ENCODE measurements around the gene RANBP17. TPM values are rescaled to one million over a fixed set of nuclear protein-coding genes. Genes with fewer than 3 reads are reported as not detected.

The RANBP17 gene
- total RNA-seq, 1 donor from 2014 or later: 49.7 TPM

- Histone ChIP-seq H3K4me3 (no peak overlapping the region), H4K20me1 (ENCODE audit: low read depth) (peaks cover 100% of the 10 kb centered on the region), H3K4me2 (no peak overlapping the region), H3K36me3 (no peaks in the 10 kb centered on the region), H3K9ac (no peak overlapping the region), H3K79me2 (ENCODE audit: low read depth) (no peaks in the 10 kb centered on the region), H3K27me3 (peaks cover 100% of the 10 kb centered on the region), H3F3A (ENCODE audit: low read depth) (peaks cover 29% of the 10 kb centered on the region), H3K9me3 (ENCODE audit: low read depth) (no peaks in the 10 kb centered on the region), H3K4me1 (peaks cover 24% of the 10 kb centered on the region), H2AFZ (replicated peaks) (no peak overlapping the region), H3K27ac (no peak overlapping the region)
- Mint-ChIP-seq H3K4me1 (peaks cover 20% of the 10 kb centered on the region), H3K36me3 (no peaks in the 10 kb centered on the region), H3K9me3 (peaks cover 3% of the 10 kb centered on the region), H3K27ac (no peak overlapping the region), H3K27me3 (ENCODE audit: insufficient read depth, low read depth) (peaks cover 80% of the 10 kb centered on the region), H3K4me3 (peak overlapping the region; percentile 66)
- TF ChIP-seq EZH2phosphoT487 (IDR thresholded peaks at IDR 0.05): peak; percentile 95
- peak; percentile 96 for TF ChIP-seq EZH2 (IDR thresholded peaks at IDR 0.05)
- TF ChIP-seq CTCF (IDR thresholded peaks at IDR 0.05): no peak
- DNase-seq (ENCODE audit: low spot score): peak; percentile 12
These were observed 451.8 kb downstream of the RANBP17 start for GRCh38 chr5:171313481-171314206.

GRCh38 chr5:171314728-171315385 lies 453.0 kb downstream of the RANBP17 start:
- peaks cover 100% of the 10 kb centered on the region for H3K27me3 ChIP-seq
- H3K4me3 ChIP-seq: no peak overlapping the region
- Mint-ChIP-seq H3K9me3 (peaks cover 3% of the 10 kb centered on the region), H3K27ac (no peak overlapping the region), H3K27me3 (ENCODE audit: insufficient read depth, low read depth) (peaks cover 82% of the 10 kb centered on the region), H3K4me1 (peaks cover 16% of the 10 kb centered on the region), H3K36me3 (no peaks in the 10 kb centered on the region), H3K4me3 (no peak overlapping the region)
- peaks cover 34% of the 10 kb centered on the region for H3F3A ChIP-seq (ENCODE audit: low read depth)
- H3K79me2 ChIP-seq (ENCODE audit: low read depth): no peaks in the 10 kb centered on the region
- no peak overlapping the region for H3K27ac ChIP-seq
- peaks cover 24% of the 10 kb centered on the region for H3K4me1 ChIP-seq
- no peak overlapping the region for H3K9ac ChIP-seq
- no peak overlapping the region for H3K4me2 ChIP-seq
- TF ChIP-seq EZH2 (IDR thresholded peaks at IDR 0.05) (peak; percentile 52), EZH2phosphoT487 (IDR thresholded peaks at IDR 0.05) (peak; percentile 68), CTCF (IDR thresholded peaks at IDR 0.05) (no peak)
- H3K36me3 ChIP-seq: no peaks in the 10 kb centered on the region
- peaks cover 94% of the 10 kb centered on the region for H4K20me1 ChIP-seq (ENCODE audit: low read depth)
- DNase-seq (ENCODE audit: low spot score): peak; percentile 46
- H2AFZ ChIP-seq (replicated peaks): no peak overlapping the region
- H3K9me3 ChIP-seq (ENCODE audit: low read depth): no peaks in the 10 kb centered on the region

- H3K27me3 Mint-ChIP-seq (ENCODE audit: insufficient read depth, low read depth): peaks cover 79% of the 10 kb centered on the region
- no peak overlapping the region for H3K27ac Mint-ChIP-seq
- no peaks in the 10 kb centered on the region for H3K36me3 Mint-ChIP-seq
- Histone ChIP-seq H3K79me2 (ENCODE audit: low read depth) (no peaks in the 10 kb centered on the region), H3K9me3 (ENCODE audit: low read depth) (no peaks in the 10 kb centered on the region), H3K4me2 (no peak overlapping the region), H3K36me3 (no peaks in the 10 kb centered on the region), H4K20me1 (ENCODE audit: low read depth) (peaks cover 88% of the 10 kb centered on the region), H3F3A (ENCODE audit: low read depth) (peaks cover 34% of the 10 kb centered on the region), H3K9ac (no peak overlapping the region), H3K27me3 (peaks cover 100% of the 10 kb centered on the region), H3K4me1 (peaks cover 24% of the 10 kb centered on the region), H2AFZ (replicated peaks) (no peak overlapping the region), H3K27ac (no peak overlapping the region), H3K4me3 (no peak overlapping the region)
- H3K4me3 Mint-ChIP-seq: no peak overlapping the region
- peaks cover 3% of the 10 kb centered on the region for H3K9me3 Mint-ChIP-seq
- DNase-seq (ENCODE audit: low spot score): peak; percentile 45
- no peak for TF ChIP-seq EZH2phosphoT487 (IDR thresholded peaks at IDR 0.05)
- TF ChIP-seq CTCF (IDR thresholded peaks at IDR 0.05): no peak
- TF ChIP-seq EZH2 (IDR thresholded peaks at IDR 0.05): peak; percentile 48
- peaks cover 15% of the 10 kb centered on the region for H3K4me1 Mint-ChIP-seq
These were observed 453.6 kb downstream of the RANBP17 start for GRCh38 chr5:171315386-171315891.
